Measurements from ENCODE around the gene DENND1A. TPM values are rescaled to one million over a fixed set of nuclear protein-coding genes. Genes with fewer than 3 reads are reported as not detected.
A peak's percentile ranks its signal among the peaks of the same experiment; 100 is the strongest.

The DENND1A gene
- total RNA-seq, 1 donor: 22.9 TPM

DNA sequence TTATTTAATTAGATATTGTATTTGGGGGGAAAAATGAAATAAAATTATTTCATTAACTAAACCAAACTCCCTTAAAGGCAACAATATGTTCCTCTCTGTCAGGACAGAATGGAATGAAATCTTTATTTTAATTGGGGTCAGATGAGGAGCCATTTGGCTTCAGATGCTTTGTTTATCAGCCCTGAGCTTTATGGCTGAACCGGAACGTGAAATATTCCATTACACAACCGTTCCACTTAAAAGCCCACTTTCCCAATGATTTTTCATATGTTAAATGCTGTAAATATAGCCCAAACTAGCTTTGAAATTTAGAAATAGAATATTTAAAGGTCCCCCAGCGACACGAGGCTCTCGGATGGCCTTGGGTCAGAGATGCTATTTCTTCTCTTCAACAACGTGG is 424.4 kb downstream of the DENND1A start:
- H3K4me3 ChIP-seq (ENCODE audit: low read depth, low read length): no peak overlapping the region
- TF ChIP-seq, protein P1, sequence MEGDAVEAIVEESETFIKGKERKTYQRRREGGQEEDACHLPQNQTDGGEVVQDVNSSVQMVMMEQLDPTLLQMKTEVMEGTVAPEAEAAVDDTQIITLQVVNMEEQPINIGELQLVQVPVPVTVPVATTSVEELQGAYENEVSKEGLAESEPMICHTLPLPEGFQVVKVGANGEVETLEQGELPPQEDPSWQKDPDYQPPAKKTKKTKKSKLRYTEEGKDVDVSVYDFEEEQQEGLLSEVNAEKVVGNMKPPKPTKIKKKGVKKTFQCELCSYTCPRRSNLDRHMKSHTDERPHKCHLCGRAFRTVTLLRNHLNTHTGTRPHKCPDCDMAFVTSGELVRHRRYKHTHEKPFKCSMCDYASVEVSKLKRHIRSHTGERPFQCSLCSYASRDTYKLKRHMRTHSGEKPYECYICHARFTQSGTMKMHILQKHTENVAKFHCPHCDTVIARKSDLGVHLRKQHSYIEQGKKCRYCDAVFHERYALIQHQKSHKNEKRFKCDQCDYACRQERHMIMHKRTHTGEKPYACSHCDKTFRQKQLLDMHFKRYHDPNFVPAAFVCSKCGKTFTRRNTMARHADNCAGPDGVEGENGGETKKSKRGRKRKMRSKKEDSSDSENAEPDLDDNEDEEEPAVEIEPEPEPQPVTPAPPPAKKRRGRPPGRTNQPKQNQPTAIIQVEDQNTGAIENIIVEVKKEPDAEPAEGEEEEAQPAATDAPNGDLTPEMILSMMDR (IDR thresholded peaks at IDR 0.05; ENCODE audit: insufficient read depth, low read depth, low read length): no peak
- DNase-seq (ENCODE audit: low read depth): peak; percentile 28

DNA sequence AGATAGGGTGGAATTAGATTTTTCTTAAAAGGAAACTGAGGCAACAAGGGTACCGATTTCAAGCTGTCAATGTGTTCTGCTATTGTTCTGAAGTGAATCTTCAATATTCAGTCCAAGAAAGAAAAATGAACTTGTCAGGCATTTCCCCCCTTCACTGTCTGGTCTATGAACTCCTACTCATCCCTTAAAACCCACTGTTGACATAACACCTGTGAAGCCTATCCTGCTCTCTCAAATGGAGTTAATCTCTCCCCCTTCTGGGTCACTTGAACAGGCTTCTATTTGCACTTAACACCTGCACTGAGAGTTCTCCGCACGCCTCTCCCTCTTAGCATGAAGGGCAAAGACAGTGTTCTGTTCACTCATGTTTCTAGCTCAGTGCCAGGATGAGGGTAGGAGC is 429.6 kb downstream of the DENND1A start:
- TF ChIP-seq, protein P1 (IDR thresholded peaks at IDR 0.05; ENCODE audit: insufficient read depth, low read depth, low read length): no peak
- DNase-seq (ENCODE audit: low read depth): no peak
- H3K4me3 ChIP-seq (ENCODE audit: low read depth, low read length): no peak overlapping the region

DNA sequence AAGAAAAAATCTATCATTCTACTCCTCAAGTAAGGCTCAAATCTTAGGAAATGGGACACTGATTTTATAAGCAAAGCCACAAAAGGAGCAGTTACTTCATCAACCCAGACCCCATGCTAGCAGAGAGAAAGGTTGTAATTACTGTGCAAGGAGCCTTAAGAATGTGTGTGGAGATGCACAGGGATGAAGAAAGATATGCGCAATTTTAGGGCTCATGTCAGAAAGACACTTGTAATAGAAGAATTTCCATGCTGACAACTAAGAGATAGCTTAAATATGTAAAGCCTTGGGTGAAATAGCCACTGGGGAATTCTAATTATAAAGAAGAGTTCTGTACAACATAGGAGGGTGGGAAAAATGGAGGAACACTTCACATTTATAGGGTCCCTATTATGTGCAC is 432.1 kb downstream of the DENND1A start:
- DNase-seq (ENCODE audit: low read depth): no peak
- TF ChIP-seq, protein P1 (IDR thresholded peaks at IDR 0.05; ENCODE audit: insufficient read depth, low read depth, low read length): no peak

DNA sequence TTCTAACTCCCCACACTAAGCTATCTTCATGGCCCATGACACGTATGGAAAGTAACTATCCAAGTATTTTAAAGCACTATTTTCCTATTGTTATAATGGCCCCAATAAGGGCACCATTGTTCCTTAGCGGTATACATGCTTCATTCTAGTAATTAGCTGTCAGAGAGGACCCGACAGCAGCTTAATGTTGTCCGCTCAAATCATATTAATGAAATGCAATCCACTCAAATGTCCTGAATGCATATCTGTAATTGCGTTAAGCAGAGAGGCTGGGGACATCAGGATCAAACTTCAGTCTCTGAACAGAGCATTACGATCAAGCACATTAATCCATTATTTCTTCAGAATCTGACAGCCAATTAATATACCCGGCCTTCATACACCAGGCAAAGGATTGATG is 434.2 kb downstream of the DENND1A start:
- TF ChIP-seq, protein P1 (IDR thresholded peaks at IDR 0.05; ENCODE audit: insufficient read depth, low read depth, low read length): no peak
- DNase-seq (ENCODE audit: low read depth): no peak
- no peak overlapping the region for H3K4me3 ChIP-seq (ENCODE audit: low read depth, low read length)

More for the DNA sequence above, 432.1 kb downstream of the DENND1A start:
- no peak overlapping the region for H3K4me3 ChIP-seq (ENCODE audit: low read depth, low read length)

DNA sequence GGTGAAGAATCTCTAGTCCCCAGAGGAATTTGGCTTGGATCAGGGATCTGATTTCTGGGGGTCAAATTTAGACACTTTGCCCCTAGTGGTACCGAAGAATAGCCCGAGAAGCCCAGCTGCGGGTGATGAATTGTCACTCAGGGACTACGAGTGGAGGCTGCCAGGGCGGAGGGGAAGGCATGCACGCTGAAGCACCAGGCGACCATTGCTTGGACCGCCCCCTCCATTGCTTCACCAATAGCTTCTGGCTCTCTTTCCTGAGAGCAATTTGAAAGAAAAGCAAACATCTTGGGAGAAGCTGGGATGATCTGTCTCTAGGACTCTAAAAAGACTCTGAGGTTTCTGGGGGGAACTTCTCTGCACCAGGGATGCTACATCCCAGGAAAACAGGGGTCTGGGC is 436.3 kb downstream of the DENND1A start:
- H3K4me3 ChIP-seq (ENCODE audit: low read depth, low read length): no peak overlapping the region
- DNase-seq (ENCODE audit: low read depth): no peak
- TF ChIP-seq, protein P1 (IDR thresholded peaks at IDR 0.05; ENCODE audit: insufficient read depth, low read depth, low read length): no peak

DNA sequence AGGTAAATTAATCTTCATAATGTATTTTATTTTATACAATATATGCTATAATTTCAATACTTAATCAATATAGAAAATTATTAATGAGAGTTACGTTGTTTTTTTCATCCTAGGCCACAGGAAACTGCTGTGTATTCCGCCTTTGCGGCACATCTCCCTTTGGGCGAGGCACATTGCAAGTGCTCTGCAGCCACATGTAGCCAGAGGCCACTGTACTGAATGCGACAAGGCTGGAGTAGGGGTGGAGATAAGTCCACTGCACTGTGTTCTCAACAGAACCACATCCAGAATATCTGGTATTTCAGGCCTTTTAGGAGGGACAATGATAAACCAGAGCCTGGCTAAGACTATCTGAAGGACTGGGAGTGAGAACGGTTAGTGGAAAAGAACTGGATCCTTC is 439.2 kb downstream of the DENND1A start:
- no peak overlapping the region for H3K4me3 ChIP-seq (ENCODE audit: low read depth, low read length)
- DNase-seq (ENCODE audit: low read depth): no peak

More for the DNA sequence above, 439.2 kb downstream of the DENND1A start:
- TF ChIP-seq, protein P1 (IDR thresholded peaks at IDR 0.05; ENCODE audit: insufficient read depth, low read depth, low read length): no peak

Measured in fibroblast of villous mesenchyme (primary cell).